PC-3 (cell line): ENCODE results near the gene HPGD.

Source experiments
- EZH2 ChIP-seq: fragments of 300-600 bp; sonication (generic); IDR thresholded peaks from one replicate; pipeline ENCODE4 v1.6.1; 2017; ENCODE audit warnings: antibody characterized with exemption, mild to moderate bottlenecking, low read length; ENCODE audit not compliant: unreplicated experiment
- EZH2phosphoT487 ChIP-seq: fragments of 300-600 bp; sonication (generic); IDR thresholded peaks from 2 replicates; pipeline ENCODE4 v1.6.1; 2018; ENCODE audit warnings: mild to moderate bottlenecking, antibody characterized with exemption, low read length, borderline replicate concordance
- TF ChIP-seq, protein P1 (sequence below): fragments of 300-600 bp; sonication (generic); conservative IDR thresholded peaks from 2 replicates; pipeline ENCODE4 v1.5.1; 2017; ENCODE audit warnings: antibody characterized with exemption, low read depth, mild to moderate bottlenecking, low read length

DNA sequence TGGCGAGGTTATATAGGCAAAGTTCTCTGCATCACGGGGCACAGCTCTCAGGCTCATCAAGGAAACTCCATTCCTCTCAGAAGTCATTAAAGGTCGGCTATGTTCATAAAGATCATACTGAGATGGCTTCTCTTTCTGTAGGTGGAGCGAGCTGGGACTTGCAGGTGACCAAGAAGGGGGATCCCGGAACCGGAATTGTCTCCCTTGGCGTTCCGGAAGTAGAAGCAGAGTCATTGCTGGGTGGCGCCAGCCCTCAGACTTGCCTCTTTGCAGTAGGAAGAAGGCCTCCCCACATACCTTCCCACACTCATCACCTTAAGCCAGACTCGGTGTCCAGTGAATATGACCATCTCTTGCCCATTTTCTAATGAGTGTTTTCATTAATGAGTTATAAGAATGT is 17.9 kb upstream of the HPGD start:
- TF ChIP-seq, protein P1, sequence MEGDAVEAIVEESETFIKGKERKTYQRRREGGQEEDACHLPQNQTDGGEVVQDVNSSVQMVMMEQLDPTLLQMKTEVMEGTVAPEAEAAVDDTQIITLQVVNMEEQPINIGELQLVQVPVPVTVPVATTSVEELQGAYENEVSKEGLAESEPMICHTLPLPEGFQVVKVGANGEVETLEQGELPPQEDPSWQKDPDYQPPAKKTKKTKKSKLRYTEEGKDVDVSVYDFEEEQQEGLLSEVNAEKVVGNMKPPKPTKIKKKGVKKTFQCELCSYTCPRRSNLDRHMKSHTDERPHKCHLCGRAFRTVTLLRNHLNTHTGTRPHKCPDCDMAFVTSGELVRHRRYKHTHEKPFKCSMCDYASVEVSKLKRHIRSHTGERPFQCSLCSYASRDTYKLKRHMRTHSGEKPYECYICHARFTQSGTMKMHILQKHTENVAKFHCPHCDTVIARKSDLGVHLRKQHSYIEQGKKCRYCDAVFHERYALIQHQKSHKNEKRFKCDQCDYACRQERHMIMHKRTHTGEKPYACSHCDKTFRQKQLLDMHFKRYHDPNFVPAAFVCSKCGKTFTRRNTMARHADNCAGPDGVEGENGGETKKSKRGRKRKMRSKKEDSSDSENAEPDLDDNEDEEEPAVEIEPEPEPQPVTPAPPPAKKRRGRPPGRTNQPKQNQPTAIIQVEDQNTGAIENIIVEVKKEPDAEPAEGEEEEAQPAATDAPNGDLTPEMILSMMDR = no peak
- TF ChIP-seq EZH2 = no peak
- TF ChIP-seq EZH2phosphoT487 = no peak
